Fibroblast of upper back skin (primary cell): ENCODE results near the gene ITGA4.

Experiments used
- DNase-seq: peaks from one replicate; pipeline ENCODE4 v3.0.0-alpha.2; 2013

The ITGA4 gene

DNA sequence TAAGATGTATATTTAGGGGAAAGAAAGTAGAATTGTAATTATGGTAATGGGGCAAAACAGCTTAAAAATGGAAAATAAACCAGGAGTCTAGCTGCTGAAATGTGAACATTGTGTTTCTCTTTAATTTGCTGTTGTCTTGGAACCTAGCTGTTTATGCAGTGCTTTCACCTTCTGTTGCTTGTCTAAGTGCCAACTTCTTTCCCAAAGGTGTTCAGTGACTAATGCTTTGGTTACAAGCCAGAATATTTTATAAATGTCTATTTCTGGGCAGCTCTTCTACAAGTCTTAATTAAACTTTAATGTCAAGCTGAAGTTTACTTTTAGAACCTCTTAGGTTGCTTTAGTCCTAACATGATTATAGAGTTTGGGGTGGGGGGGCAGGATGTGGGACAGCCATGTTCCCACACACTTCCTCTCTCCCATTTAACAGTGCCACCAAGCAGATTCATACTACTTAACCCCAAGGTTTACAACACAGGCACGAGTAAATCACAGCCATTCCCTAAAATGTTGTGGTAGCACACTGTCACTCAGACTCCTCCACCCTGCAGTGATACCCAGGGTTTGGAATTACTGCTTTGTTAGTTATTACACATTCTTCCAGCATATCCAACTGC is 60.6 kb downstream of the ITGA4 start:
- DNase-seq, result no peak

DNA sequence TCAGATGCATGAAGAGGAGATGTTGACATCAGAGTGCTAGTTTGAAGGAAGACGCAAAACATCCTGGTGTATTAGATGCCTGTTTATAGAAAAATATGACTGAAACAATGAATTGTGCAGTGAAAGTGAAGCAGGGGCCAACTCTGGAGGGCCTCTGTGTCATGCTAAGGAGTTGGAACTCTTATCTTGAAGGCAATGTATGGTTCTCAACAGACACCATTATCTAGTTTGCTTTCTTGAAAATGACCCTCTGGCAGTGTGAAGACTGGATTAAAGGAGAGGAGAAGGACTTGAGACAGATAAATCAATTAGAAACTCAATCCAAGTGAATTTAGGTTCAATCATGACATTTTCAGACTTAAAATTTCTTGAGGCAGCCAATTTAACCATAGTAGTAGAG is 63.1 kb downstream of the ITGA4 start:
- DNase-seq, result no peak

- DNase-seq, result no peak
Measured at GRCh38 chr2:181523756-181524155, 66.6 kb downstream of the ITGA4 start.

GRCh38 chr2:181526014-181526413 is 68.8 kb downstream of the ITGA4 start:
- no peak for DNase-seq

DNA sequence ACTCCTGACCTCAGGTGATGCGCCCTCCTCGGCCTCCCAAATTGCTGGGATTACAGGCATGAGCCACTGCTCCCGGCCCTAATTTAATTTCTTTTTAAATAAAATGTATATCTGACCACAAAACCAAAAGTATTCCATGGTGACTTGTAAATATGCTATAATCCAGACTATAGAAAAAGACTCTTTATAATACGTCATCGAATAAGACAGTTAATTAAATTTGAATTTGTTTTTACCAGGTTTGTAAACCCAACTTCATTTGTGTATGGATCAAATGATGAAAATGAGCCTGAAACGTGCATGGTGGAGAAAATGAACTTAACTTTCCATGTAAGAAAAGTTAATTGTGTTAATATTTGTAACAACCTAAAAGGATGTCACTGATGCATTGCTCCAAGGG is 69.9 kb downstream of the ITGA4 start:
- DNase-seq, result no peak

DNA sequence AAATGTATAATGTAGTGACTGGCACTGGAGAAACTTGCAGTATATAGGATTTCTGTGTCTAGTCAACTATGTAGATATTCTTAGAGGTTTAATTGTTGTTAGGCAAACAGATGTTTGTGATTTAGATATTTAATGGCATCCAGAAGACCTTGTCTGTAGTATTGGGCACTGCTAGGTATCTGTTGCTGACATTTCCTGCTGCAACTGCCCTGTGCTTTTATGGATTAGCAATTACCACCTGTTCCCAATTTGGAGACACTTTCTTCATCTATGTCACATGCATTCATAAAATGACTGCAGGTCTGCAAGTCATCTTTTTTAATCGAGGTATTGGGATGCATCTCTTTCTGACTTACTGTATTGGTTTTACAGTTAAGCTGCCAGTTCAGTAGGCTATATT is 71.3 kb downstream of the ITGA4 start:
- DNase-seq, result no peak

GRCh38 chr2:181536730-181537129 is 79.5 kb downstream of the ITGA4 start:
- DNase-seq, result no peak

DNA sequence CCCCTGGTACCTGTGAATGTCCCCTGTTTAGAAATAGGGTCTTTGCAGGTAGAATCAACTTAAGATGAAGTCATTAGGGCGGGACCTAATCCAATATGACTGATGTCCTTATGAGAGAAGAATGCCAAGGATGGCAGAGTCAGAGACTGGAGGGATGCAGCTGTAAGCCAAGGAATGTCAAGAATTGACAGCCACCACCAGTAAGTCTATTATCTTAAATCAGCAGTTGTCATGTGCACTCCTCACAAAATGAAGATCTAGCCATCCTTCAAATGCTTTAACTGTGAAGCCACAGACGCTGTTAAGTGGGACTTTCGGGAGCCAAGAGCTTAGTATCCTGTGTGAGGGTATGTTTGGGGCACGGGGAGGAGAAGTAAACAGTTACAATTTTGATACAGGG is 83.2 kb downstream of the ITGA4 start:
- DNase-seq, result no peak

DNA sequence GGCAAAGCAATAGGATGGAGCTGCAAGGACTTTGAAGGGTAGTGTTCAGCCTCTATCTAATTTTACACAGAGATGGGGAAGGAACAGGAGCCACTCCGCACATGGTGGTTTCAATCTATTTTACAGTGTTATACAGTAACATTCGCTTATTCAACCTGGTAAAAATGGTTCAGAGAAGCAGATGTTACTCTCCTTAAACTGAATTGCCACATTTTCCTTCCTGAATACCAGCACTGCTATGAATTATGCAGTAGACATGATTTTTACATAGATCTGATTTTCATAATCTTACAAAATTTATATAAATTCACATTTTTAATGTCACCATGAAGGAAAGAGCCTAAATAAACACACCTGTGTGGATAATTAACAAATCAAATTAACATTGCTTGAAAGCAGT is 85.0 kb downstream of the ITGA4 start:
- no peak for DNase-seq

- no peak for DNase-seq
Measured at GRCh38 chr2:181546086-181546485, 88.9 kb downstream of the ITGA4 start.

- DNase-seq, result peak; percentile 8
Measured at GRCh38 chr2:181552808-181553207, 95.6 kb downstream of the ITGA4 start.

GRCh38 chr2:181553244-181553643 is 96.1 kb downstream of the ITGA4 start:
- DNase-seq, result peak; percentile 19

GRCh38 chr2:181554061-181554830 is 97.1 kb downstream of the ITGA4 start:
- DNase-seq, result no peak

DNA sequence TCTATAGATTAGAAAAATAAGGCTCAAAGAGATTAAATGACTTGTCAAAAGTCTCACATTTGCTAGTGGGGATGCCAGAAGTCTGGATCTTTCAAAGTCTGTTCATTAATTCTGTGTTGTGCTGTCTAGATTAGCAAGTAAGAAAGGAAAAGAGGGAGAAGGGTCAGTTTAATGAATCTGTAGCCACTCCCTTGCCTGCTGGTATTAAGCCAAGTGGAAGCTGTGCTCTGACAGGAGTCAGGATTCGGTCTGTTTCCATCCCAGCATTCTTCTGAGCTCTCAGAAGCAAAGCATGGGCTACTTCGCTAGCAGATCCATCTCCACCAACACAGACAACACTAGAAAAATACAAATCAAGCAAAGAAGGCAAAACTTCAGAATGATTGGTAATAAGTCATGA is 101.2 kb downstream of the ITGA4 start:
- DNase-seq, result no peak

- DNase-seq, result peak; percentile 6
Measured at GRCh38 chr2:181563101-181563692, 106.0 kb downstream of the ITGA4 start.

- no peak for DNase-seq
Measured at GRCh38 chr2:181566334-181567032, 109.3 kb downstream of the ITGA4 start.

- DNase-seq, result no peak
Measured at GRCh38 chr2:181570059-181570458, 112.9 kb downstream of the ITGA4 start.

DNA sequence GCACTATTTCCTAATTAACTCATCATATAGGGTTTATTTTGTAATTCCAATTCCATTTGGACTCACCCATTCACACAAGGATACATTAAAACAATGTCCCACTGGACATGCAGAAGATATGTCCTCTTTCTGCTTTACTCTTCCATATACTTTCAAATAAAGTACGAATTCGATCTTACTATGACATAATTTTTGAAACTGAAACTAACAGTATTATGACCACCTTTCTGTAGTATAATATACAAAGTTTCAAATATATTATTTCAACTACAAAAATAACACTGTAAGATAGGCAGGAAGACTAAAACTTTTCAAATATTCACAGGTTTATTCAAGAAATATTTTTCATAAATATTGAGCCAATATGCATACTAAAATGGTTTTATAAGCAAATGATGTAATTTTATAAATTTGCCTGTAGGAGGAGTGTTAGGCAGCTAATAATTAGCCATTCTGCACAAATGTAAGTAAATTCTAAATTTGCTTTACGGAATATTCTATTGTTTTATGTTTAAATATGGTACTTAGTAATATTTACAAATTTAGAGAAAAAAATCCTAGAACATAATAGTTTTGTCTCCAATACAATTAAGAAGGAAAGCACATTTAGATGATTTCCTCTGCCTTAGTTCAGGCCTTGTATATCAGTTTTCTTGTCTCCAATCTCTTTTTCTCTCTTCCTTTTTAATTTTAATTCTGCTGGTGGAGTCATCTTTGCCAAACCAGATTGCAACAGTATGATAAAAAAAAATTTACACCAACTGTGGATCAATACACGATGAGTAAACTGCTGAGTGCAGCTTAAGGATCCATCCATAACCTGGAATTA is 113.9 kb downstream of the ITGA4 start:
- DNase-seq, result no peak

DNA sequence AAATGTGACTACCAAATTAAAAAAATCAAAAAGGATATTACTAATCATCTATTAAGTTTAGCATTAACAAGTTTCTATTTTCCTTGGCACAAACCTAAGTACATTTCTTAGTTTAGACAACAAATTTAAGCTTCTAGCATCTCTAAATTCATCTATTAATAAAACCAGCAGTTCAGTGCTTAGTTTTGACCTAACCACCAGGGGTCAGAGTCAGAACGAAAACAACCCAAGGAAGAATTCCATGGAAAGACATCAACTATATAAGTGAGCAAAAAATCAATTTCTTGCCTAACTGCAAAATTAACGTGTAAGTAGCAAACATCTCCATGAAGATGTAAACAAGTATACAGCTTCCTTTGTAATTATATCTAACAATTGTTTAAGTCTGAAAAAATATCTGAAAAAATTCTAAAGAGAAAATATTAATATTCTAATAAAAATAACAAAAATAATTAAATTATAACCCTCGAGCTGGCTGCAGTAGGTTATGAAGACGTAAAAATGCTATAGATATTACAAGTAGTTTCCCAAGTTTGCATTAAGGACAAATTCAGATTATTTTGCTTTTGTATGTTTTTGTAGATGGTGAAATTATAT is 116.1 kb downstream of the ITGA4 start:
- peak; percentile 32 for DNase-seq

DNA sequence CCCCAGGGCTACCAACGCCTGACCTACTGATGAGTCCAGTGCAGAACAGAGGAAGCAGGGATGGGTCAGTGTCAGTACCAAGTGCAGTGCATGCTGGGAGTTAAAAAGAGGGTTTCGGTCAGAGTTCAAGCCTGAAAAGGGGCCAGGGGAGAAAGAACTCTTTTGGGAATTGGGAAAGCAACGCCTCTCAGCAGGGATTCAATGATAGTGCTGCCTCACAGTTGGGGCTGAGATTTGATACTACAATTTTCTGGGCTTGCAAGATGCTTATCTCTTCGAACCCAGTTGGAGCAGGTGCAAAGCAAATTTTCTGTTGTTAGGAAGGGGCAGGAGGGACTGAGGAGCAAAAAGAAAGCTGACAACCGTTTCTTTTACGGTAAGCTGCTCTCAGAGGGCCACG is 117.1 kb downstream of the ITGA4 start:
- no peak for DNase-seq

- DNase-seq, result no peak
Measured at GRCh38 chr2:181575024-181575649, 118.0 kb downstream of the ITGA4 start.

- DNase-seq, result no peak
Measured at GRCh38 chr2:181575650-181576025, 118.5 kb downstream of the ITGA4 start.
